ENCODE data around the gene SERPINE1. TPM values are rescaled to one million over a fixed set of nuclear protein-coding genes. Genes with fewer than 3 reads are reported as not detected.

Gene SERPINE1
- total RNA-seq, 1 experiment from 2014 or later: 12.8 TPM

DNA sequence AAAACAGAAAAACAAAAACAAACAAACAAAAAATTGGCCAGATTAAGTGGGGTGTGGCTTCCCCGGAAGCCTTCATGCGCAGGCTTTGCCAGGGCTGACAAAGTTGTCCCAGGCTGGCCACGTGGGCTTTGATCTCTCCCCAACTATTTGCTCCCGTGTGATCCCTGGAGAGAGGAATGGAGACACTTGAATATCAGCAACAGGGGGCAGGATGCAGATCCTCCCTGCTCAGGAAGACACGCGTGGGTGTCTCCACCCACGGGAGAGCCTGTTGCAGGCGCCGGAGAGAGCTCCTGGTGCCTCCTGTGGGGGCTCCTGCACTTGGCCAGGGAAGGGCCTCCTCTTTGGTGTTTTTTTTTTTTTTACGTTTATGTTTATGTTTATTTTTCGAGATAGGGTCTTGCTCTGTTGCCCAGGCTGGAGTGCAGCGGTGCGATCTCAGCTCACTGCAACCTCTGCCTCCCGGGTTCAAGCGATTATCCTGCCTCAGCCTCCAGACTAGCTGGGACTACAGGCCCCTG is 22.7 kb upstream of the SERPINE1 start:
- ChIA-PET POLR2A (interaction anchor here (0.8 to 1.5 kb wide), 3 partner anchors 14 to 78 kb away, joined by 3 to 4 read pairs (median 3); partner anchors contain the start of gene SERPINE1), CTCF (interaction anchor here (0.6 to 1.6 kb wide), 2 partner anchors 10 to 14 kb away, joined by 4 to 5 read pairs; no protein-coding TSS in a partner anchor), RAD21 (ENCODE audit: low non-redundant PET in 1 of 2, low total read pairs in 2 of 2, uncharacterized antibody in 2 of 2, unreplicated experiment in 2 of 2) (interaction anchor here in 1 of 2 experiments (0.7 kb wide), 1 partner anchor 31 kb away, joined by 4 read pairs; no protein-coding TSS in a partner anchor)
- Histone ChIP-seq H3K4me1 (ENCODE audit: control insufficient read depth in 1 of 2, insufficient read depth in 2 of 2, low read length in 2 of 2) (peaks cover 52 to 75% of the 10 kb centered on the region in 2 experiments), H3K9me2 (ENCODE audit: insufficient read depth) (no peaks in the 10 kb centered on the region), H4K20me1 (ENCODE audit: insufficient read depth) (no peaks in the 10 kb centered on the region), H3K4me2 (ENCODE audit: low read length) (peak overlapping the region; percentile 51), H3K36me3 (ENCODE audit: control insufficient read depth in 1 of 2, insufficient read depth in 2 of 2, low read length in 2 of 2) (no peaks in the 10 kb centered on the region), H3K27me3 (ENCODE audit: insufficient read depth, low read length) (no peaks in the 10 kb centered on the region), H3K27ac (ENCODE audit: low read depth, low read length) (peak overlapping the region; percentile 27), H3K79me2 (ENCODE audit: insufficient read depth, low read length) (no peaks in the 10 kb centered on the region), H3K9ac (ENCODE audit: low read length) (peak overlapping the region; percentile 54), H3K4me3 (replicated peaks in 1 of 2; ENCODE audit: low read depth in 1 of 2, low read length in 2 of 2) (0 out of 4 replicates have a peak overlapping the region, but pooled peaks of 1 of the 2 experiments have one; percentile 5), H3K9me3 (ENCODE audit: control insufficient read depth in 1 of 2, insufficient read depth in 1 of 2, low read depth in 1 of 2, low read length in 2 of 2) (no peaks in the 10 kb centered on the region), H2AFZ (ENCODE audit: low read depth, low read length, poor library complexity, severe bottlenecking) (no peak overlapping the region)
- DNase-seq (ENCODE audit: low read depth, low spot score) (no peak), ATAC-seq (no peak)
- intact Hi-C loops (cut with micrococcal nuclease): no loop called here
- BruUV-seq (replicated peaks): no TSS peak
- TF ChIP-seq EGR1 (IDR thresholded peaks at IDR 0.05; ENCODE audit: low read depth): no peak
- TF ChIP-seq POLR2A (IDR thresholded peaks at IDR 0.05; ENCODE audit: borderline replicate concordance, extremely low read depth, insufficient read depth, insufficient read length): no peak
- TF ChIP-seq, protein P1, sequence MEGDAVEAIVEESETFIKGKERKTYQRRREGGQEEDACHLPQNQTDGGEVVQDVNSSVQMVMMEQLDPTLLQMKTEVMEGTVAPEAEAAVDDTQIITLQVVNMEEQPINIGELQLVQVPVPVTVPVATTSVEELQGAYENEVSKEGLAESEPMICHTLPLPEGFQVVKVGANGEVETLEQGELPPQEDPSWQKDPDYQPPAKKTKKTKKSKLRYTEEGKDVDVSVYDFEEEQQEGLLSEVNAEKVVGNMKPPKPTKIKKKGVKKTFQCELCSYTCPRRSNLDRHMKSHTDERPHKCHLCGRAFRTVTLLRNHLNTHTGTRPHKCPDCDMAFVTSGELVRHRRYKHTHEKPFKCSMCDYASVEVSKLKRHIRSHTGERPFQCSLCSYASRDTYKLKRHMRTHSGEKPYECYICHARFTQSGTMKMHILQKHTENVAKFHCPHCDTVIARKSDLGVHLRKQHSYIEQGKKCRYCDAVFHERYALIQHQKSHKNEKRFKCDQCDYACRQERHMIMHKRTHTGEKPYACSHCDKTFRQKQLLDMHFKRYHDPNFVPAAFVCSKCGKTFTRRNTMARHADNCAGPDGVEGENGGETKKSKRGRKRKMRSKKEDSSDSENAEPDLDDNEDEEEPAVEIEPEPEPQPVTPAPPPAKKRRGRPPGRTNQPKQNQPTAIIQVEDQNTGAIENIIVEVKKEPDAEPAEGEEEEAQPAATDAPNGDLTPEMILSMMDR (IDR thresholded peaks at IDR 0.05 in 2 of 3, conservative IDR thresholded peaks at IDR 0.05 in 1 of 3; ENCODE audit: borderline replicate concordance in 1 of 3, insufficient read depth in 1 of 3, low read depth in 2 of 3, low read length in 2 of 3): no peak

DNA sequence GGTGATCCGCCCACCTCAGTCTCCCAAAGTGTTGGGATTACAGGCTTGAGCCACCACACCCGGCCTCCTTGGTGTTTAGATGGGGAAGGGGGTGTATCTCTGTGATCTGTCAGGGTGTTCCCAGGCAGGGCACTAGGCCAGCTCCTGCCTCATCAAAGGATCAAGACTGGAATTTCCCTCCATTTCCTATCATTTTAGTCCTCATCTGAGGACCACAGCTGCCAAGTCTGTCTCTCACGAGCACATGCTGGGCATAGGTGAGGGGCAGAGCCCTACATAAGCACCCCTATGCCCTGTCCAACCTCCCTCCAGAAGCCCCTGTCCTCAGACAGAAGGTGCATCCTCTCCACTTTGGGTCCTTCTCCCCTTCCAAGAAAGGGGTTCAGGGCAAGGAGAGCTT is 22.1 kb upstream of the SERPINE1 start:
- ChIA-PET POLR2A (interaction anchor here (0.8 to 1.5 kb wide), 3 partner anchors 13 to 78 kb away, joined by 3 to 4 read pairs (median 3); partner anchors contain the start of gene SERPINE1), RAD21 (ENCODE audit: low non-redundant PET in 1 of 2, low total read pairs in 2 of 2, uncharacterized antibody in 2 of 2, unreplicated experiment in 2 of 2) (interaction anchor here in 1 of 2 experiments (0.7 kb wide), 1 partner anchor 31 kb away, joined by 4 read pairs; no protein-coding TSS in a partner anchor), CTCF (interaction anchor here (0.6 to 1.6 kb wide), 2 partner anchors 10 to 15 kb away, joined by 4 to 5 read pairs; no protein-coding TSS in a partner anchor)
- BruUV-seq (replicated peaks): no TSS peak
- Histone ChIP-seq H3K9ac (ENCODE audit: low read length) (peak overlapping the region; percentile 54; the same call in 1 of the 2 replicates), H3K4me1 (ENCODE audit: control insufficient read depth in 1 of 2, insufficient read depth in 2 of 2, low read length in 2 of 2) (peaks cover 46 to 72% of the 10 kb centered on the region in 2 experiments), H3K79me2 (ENCODE audit: insufficient read depth, low read length) (no peaks in the 10 kb centered on the region), H3K4me2 (ENCODE audit: low read length) (peak overlapping the region; percentile 51), H4K20me1 (ENCODE audit: insufficient read depth) (no peaks in the 10 kb centered on the region), H3K9me3 (ENCODE audit: control insufficient read depth in 1 of 2, insufficient read depth in 1 of 2, low read depth in 1 of 2, low read length in 2 of 2) (no peaks in the 10 kb centered on the region), H3K4me3 (replicated peaks in 1 of 2; ENCODE audit: low read depth in 1 of 2, low read length in 2 of 2) (no peak overlapping the region), H2AFZ (ENCODE audit: low read depth, low read length, poor library complexity, severe bottlenecking) (no peak overlapping the region), H3K9me2 (ENCODE audit: insufficient read depth) (no peaks in the 10 kb centered on the region), H3K27ac (ENCODE audit: low read depth, low read length) (0 out of 2 replicates have a peak overlapping the region, but pooled peaks have one; percentile 13), H3K36me3 (ENCODE audit: control insufficient read depth in 1 of 2, insufficient read depth in 2 of 2, low read length in 2 of 2) (no peaks in the 10 kb centered on the region), H3K27me3 (ENCODE audit: insufficient read depth, low read length) (no peaks in the 10 kb centered on the region)
- DNase-seq (ENCODE audit: low read depth, low spot score): no peak
- no peak for ATAC-seq
- intact Hi-C loops (cut with micrococcal nuclease): no loop called here
- no peak for TF ChIP-seq EGR1 (IDR thresholded peaks at IDR 0.05; ENCODE audit: low read depth)
- no peak for TF ChIP-seq ZFX (IDR thresholded peaks at IDR 0.05)
- TF ChIP-seq, protein P2, sequence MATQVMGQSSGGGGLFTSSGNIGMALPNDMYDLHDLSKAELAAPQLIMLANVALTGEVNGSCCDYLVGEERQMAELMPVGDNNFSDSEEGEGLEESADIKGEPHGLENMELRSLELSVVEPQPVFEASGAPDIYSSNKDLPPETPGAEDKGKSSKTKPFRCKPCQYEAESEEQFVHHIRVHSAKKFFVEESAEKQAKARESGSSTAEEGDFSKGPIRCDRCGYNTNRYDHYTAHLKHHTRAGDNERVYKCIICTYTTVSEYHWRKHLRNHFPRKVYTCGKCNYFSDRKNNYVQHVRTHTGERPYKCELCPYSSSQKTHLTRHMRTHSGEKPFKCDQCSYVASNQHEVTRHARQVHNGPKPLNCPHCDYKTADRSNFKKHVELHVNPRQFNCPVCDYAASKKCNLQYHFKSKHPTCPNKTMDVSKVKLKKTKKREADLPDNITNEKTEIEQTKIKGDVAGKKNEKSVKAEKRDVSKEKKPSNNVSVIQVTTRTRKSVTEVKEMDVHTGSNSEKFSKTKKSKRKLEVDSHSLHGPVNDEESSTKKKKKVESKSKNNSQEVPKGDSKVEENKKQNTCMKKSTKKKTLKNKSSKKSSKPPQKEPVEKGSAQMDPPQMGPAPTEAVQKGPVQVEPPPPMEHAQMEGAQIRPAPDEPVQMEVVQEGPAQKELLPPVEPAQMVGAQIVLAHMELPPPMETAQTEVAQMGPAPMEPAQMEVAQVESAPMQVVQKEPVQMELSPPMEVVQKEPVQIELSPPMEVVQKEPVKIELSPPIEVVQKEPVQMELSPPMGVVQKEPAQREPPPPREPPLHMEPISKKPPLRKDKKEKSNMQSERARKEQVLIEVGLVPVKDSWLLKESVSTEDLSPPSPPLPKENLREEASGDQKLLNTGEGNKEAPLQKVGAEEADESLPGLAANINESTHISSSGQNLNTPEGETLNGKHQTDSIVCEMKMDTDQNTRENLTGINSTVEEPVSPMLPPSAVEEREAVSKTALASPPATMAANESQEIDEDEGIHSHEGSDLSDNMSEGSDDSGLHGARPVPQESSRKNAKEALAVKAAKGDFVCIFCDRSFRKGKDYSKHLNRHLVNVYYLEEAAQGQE (IDR thresholded peaks at IDR 0.05; ENCODE audit: low read depth): no peak
- TF ChIP-seq SIN3A (IDR thresholded peaks at IDR 0.05; ENCODE audit: low read depth): no peak
- TF ChIP-seq, protein P1 (IDR thresholded peaks at IDR 0.05 in 2 of 3, conservative IDR thresholded peaks at IDR 0.05 in 1 of 3; ENCODE audit: borderline replicate concordance in 1 of 3, insufficient read depth in 1 of 3, low read depth in 2 of 3, low read length in 2 of 3): no peak
- TF ChIP-seq EZH2phosphoT487 (IDR thresholded peaks at IDR 0.05; ENCODE audit: borderline replicate concordance): no peak
- no peak for TF ChIP-seq CEBPB (IDR thresholded peaks at IDR 0.05; ENCODE audit: low read depth)
- no peak for TF ChIP-seq POLR2AphosphoS5 (IDR thresholded peaks at IDR 0.05; ENCODE audit: low read depth, low read length)
